ENCODE results near the gene ADH7. TPM values are rescaled to one million over a fixed set of nuclear protein-coding genes. Genes with fewer than 3 reads are reported as not detected.

ADH7 gene
- total and polyA plus RNA-seq, 2 experiments from 2014 or later: not detected

DNA sequence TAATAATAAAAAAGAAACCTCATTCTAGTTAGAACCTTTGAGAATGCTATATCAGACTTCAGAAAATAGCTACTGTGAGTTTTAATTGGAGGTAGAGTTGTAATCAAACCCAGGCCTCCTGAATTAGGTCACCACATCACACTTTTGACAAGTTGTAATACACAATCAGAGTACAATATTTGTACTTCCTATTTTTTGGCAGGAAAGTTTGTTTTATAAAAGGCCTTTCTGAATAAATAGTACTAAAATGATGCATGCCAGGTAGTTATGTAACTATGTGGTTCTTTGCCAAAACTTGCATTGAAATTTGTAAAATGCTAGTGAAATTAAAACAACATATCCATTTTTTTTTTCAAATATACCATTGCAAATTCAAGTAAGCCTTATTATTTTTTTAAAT, 26.8 kb downstream of the ADH7 start (continued):
- TF ChIP-seq, protein P1, sequence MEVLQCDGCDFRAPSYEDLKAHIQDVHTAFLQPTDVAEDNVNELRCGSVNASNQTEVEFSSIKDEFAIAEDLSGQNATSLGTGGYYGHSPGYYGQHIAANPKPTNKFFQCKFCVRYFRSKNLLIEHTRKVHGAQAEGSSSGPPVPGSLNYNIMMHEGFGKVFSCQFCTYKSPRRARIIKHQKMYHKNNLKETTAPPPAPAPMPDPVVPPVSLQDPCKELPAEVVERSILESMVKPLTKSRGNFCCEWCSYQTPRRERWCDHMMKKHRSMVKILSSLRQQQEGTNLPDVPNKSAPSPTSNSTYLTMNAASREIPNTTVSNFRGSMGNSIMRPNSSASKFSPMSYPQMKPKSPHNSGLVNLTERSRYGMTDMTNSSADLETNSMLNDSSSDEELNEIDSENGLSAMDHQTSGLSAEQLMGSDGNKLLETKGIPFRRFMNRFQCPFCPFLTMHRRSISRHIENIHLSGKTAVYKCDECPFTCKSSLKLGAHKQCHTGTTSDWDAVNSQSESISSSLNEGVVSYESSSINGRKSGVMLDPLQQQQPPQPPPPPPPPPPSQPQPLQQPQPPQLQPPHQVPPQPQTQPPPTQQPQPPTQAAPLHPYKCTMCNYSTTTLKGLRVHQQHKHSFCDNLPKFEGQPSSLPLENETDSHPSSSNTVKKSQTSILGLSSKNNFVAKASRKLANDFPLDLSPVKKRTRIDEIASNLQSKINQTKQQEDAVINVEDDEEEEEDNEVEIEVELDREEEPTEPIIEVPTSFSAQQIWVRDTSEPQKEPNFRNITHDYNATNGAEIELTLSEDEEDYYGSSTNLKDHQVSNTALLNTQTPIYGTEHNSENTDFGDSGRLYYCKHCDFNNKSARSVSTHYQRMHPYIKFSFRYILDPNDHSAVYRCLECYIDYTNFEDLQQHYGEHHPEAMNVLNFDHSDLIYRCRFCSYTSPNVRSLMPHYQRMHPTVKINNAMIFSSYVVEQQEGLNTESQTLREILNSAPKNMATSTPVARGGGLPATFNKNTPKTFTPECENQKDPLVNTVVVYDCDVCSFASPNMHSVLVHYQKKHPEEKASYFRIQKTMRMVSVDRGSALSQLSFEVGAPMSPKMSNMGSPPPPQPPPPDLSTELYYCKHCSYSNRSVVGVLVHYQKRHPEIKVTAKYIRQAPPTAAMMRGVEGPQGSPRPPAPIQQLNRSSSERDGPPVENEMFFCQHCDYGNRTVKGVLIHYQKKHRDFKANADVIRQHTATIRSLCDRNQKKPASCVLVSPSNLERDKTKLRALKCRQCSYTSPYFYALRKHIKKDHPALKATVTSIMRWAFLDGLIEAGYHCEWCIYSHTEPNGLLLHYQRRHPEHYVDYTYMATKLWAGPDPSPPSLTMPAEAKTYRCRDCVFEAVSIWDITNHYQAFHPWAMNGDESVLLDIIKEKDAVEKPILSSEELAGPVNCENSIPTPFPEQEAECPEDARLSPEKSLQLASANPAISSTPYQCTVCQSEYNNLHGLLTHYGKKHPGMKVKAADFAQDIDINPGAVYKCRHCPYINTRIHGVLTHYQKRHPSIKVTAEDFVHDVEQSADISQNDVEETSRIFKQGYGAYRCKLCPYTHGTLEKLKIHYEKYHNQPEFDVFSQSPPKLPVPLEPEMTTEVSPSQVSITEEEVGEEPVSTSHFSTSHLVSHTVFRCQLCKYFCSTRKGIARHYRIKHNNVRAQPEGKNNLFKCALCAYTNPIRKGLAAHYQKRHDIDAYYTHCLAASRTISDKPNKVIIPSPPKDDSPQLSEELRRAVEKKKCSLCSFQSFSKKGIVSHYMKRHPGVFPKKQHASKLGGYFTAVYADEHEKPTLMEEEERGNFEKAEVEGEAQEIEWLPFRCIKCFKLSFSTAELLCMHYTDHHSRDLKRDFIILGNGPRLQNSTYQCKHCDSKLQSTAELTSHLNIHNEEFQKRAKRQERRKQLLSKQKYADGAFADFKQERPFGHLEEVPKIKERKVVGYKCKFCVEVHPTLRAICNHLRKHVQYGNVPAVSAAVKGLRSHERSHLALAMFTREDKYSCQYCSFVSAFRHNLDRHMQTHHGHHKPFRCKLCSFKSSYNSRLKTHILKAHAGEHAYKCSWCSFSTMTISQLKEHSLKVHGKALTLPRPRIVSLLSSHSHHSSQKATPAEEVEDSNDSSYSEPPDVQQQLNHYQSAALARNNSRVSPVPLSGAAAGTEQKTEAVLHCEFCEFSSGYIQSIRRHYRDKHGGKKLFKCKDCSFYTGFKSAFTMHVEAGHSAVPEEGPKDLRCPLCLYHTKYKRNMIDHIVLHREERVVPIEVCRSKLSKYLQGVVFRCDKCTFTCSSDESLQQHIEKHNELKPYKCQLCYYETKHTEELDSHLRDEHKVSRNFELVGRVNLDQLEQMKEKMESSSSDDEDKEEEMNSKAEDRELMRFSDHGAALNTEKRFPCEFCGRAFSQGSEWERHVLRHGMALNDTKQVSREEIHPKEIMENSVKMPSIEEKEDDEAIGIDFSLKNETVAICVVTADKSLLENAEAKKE (CRISPR knock-in tag; IDR thresholded peaks at IDR 0.05): no peak
- TF ChIP-seq CREB1 (CRISPR knock-in tag; IDR thresholded peaks at IDR 0.05; ENCODE audit: low read depth) (no peak), EZH2phosphoT487 (IDR thresholded peaks at IDR 0.05; ENCODE audit: unreplicated experiment) (no peak)

DNA sequence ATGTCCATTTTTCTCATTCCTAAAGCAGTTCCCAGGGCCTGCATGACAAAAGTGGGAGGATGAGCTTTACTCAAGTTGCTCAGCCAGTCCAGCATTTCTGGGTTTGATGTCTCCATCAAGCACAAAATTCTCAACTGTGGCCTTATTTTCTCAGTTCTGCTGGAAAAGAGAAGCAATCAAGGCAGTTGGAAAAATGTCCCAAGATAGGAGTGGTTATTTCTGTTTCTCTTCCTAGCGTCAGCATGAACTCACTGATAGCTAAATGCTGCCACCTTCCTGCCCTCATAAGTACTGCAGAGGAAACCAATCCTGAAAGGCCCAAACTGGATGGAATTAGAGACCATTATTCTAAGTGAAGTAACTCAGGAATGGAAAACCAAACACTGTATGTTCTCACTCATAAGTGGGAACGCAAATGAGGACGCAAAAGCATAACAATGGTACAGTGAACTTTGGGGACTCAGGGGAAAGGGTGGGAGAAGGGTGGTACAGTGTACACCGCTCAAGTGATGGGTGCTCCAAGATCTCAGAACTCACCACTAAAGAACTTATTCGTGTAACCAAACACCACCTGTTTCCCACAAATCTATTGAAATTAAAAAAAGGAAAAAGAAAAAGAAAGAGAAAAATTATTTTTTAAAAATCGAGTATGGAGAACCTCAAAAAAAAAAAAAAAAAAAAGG, 29.6 kb downstream of the ADH7 start:
- no peak overlapping the region for H3K27ac ChIP-seq (ENCODE audit: low read depth)
- H3K36me3 ChIP-seq (ENCODE audit: insufficient read depth): no peaks in the 10 kb centered on the region
- Mint-ChIP-seq H3K36me3 (ENCODE audit: low read depth) (no peaks in the 10 kb centered on the region), H3K27me3 (ENCODE audit: insufficient read depth, low read depth, poor library complexity) (peaks cover 4% of the 10 kb centered on the region), H3K27ac (peak overlapping the region; percentile 42; the same call in 1 of the 2 replicates), H3K9me3 (no peaks in the 10 kb centered on the region; the same call in 2 of the 3 replicates), H3K4me1 (peaks cover 19% of the 10 kb centered on the region), H3K4me3 (no peak overlapping the region)
- H3K4me3 ChIP-seq: no peak overlapping the region
- no peaks in the 10 kb centered on the region for H3K27me3 ChIP-seq (ENCODE audit: insufficient read depth)
- peaks cover 17% of the 10 kb centered on the region for H3K4me1 ChIP-seq (ENCODE audit: insufficient read depth)
- peak; percentile 88 for ATAC-seq
- TF ChIP-seq, protein P2, sequence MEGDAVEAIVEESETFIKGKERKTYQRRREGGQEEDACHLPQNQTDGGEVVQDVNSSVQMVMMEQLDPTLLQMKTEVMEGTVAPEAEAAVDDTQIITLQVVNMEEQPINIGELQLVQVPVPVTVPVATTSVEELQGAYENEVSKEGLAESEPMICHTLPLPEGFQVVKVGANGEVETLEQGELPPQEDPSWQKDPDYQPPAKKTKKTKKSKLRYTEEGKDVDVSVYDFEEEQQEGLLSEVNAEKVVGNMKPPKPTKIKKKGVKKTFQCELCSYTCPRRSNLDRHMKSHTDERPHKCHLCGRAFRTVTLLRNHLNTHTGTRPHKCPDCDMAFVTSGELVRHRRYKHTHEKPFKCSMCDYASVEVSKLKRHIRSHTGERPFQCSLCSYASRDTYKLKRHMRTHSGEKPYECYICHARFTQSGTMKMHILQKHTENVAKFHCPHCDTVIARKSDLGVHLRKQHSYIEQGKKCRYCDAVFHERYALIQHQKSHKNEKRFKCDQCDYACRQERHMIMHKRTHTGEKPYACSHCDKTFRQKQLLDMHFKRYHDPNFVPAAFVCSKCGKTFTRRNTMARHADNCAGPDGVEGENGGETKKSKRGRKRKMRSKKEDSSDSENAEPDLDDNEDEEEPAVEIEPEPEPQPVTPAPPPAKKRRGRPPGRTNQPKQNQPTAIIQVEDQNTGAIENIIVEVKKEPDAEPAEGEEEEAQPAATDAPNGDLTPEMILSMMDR (conservative IDR thresholded peaks at IDR 0.05; ENCODE audit: low read depth in 2 of 2): peak; percentile 93 to 96
- no peak for TF ChIP-seq CREB1 (CRISPR knock-in tag; IDR thresholded peaks at IDR 0.05; ENCODE audit: low read depth)
- peak; percentile 79 for DNase-seq (ENCODE audit: low spot score)
- no peaks in the 10 kb centered on the region; the same call in 1 of the 2 replicates for H3K9me2 ChIP-seq (ENCODE audit: insufficient read depth)
- H3F3A ChIP-seq (replicated peaks; ENCODE audit: low read depth): no peaks in the 10 kb centered on the region
- H3K79me2 ChIP-seq (replicated peaks; ENCODE audit: insufficient read depth): no peaks in the 10 kb centered on the region
- H2AFZ ChIP-seq: no peak overlapping the region
- no peak overlapping the region for H3K4me2 ChIP-seq
- no peaks in the 10 kb centered on the region for H4K20me1 ChIP-seq (replicated peaks; ENCODE audit: insufficient read depth)
